ENCODE data around the gene KATNBL1. TPM values are rescaled to one million over a fixed set of nuclear protein-coding genes. Genes with fewer than 3 reads are reported as not detected.
A peak's percentile ranks its signal among the peaks of the same experiment; 100 is the strongest.

KATNBL1 gene
- total RNA-seq (ENCODE audit: low replicate concordance) = 51.8 and 63.9 TPM in 2 replicates
- long read RNA-seq, transcript KATNBL1-201 (10 exons, 2,723 nt) = major isoform, 129 of 220 reads
- long read RNA-seq, transcript KATNBL1-214 (5 exons, 924 nt) = minor isoform, 11 of 220 reads
- long read RNA-seq, partial matches to known transcripts = 21 of 220 reads
- long read RNA-seq, other reads (novel, unspliced or antisense) = 54 of 220 reads

- H3K4me1 Mint-ChIP-seq (ENCODE audit: unreplicated experiment) = peaks cover 8% of the 10 kb centered on the region
Measured at GRCh38 chr15:34209421-34210282, at the start of gene KATNBL1. Gene KATNBL1 (minus strand): TSS chr15:34210096. CDS start chr15:34163676, 46,420 bp downstream.

GRCh38 chr15:34259566-34259965 is 49.7 kb upstream of the KATNBL1 start:
- Mint-ChIP-seq H3K4me3 (no peak overlapping the region), H3K4me1 (ENCODE audit: unreplicated experiment) (no peaks in the 10 kb centered on the region), H3K27me3 (no peaks in the 10 kb centered on the region)

More at GRCh38 chr15:34209421-34210282, at the start of gene KATNBL1:
- peaks cover 15% of the 10 kb centered on the region for H3K36me3 Mint-ChIP-seq
- TF ChIP-seq, protein P1, sequence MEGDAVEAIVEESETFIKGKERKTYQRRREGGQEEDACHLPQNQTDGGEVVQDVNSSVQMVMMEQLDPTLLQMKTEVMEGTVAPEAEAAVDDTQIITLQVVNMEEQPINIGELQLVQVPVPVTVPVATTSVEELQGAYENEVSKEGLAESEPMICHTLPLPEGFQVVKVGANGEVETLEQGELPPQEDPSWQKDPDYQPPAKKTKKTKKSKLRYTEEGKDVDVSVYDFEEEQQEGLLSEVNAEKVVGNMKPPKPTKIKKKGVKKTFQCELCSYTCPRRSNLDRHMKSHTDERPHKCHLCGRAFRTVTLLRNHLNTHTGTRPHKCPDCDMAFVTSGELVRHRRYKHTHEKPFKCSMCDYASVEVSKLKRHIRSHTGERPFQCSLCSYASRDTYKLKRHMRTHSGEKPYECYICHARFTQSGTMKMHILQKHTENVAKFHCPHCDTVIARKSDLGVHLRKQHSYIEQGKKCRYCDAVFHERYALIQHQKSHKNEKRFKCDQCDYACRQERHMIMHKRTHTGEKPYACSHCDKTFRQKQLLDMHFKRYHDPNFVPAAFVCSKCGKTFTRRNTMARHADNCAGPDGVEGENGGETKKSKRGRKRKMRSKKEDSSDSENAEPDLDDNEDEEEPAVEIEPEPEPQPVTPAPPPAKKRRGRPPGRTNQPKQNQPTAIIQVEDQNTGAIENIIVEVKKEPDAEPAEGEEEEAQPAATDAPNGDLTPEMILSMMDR (conservative IDR thresholded peaks at IDR 0.05) = peak; percentile 97
- peaks cover 17% of the 10 kb centered on the region for H3K27me3 Mint-ChIP-seq
- peak; percentile 97 for DNase-seq (ENCODE audit: extremely low spot score, unreplicated experiment)
- no peaks in the 10 kb centered on the region for H3K9me3 Mint-ChIP-seq
- H3K27ac Mint-ChIP-seq = peak within 1 kb of the TSS; percentile 94
- peak within 1 kb of the TSS; percentile 88 for H3K4me3 Mint-ChIP-seq

DNA sequence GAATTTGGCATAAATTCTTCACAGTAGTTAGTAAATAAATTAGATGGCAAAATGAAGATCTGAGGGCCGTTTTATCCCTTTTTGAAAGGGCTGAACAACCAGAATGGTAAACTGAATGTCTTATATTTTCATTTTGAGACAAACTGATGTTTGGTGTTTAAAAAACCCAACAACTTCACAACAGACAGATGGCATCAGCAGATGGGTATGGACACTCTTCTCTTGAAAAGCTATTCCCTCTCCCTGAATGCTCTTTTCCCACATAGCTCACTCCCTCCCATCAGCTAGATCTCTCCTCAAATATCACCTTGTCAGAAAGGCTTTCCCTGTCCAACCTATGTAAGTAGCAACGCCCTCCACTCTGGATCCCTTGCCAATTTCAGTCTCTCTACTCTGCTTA is 48.3 kb upstream of the KATNBL1 start:
- no peaks in the 10 kb centered on the region for H3K4me1 Mint-ChIP-seq (ENCODE audit: unreplicated experiment)
- no peaks in the 10 kb centered on the region for H3K27me3 Mint-ChIP-seq
- peaks cover 4% of the 10 kb centered on the region for H3K36me3 Mint-ChIP-seq
- no peak for DNase-seq (ENCODE audit: extremely low spot score, unreplicated experiment)
- TF ChIP-seq, protein P1 (conservative IDR thresholded peaks at IDR 0.05) = no peak
- H3K9me3 Mint-ChIP-seq = no peaks in the 10 kb centered on the region
- H3K27ac Mint-ChIP-seq = no peak overlapping the region
- no peak overlapping the region for H3K4me3 Mint-ChIP-seq

More at GRCh38 chr15:34259566-34259965, 49.7 kb upstream of the KATNBL1 start:
- TF ChIP-seq, protein P1 (conservative IDR thresholded peaks at IDR 0.05) = no peak
- DNase-seq (ENCODE audit: extremely low spot score, unreplicated experiment) = no peak
- Mint-ChIP-seq H3K36me3 (peaks cover 4% of the 10 kb centered on the region), H3K27ac (no peak overlapping the region), H3K9me3 (no peaks in the 10 kb centered on the region)

- no peak for DNase-seq (ENCODE audit: extremely low spot score, unreplicated experiment)
- no peak overlapping the region for H3K27ac Mint-ChIP-seq
- H3K36me3 Mint-ChIP-seq = no peaks in the 10 kb centered on the region
- no peaks in the 10 kb centered on the region for H3K27me3 Mint-ChIP-seq
- no peaks in the 10 kb centered on the region for H3K9me3 Mint-ChIP-seq
- H3K4me3 Mint-ChIP-seq = no peak overlapping the region
- H3K4me1 Mint-ChIP-seq (ENCODE audit: unreplicated experiment) = no peaks in the 10 kb centered on the region
- TF ChIP-seq, protein P1 (conservative IDR thresholded peaks at IDR 0.05) = no peak
Measured at GRCh38 chr15:34252545-34252944, 42.6 kb upstream of the KATNBL1 start.

DNA sequence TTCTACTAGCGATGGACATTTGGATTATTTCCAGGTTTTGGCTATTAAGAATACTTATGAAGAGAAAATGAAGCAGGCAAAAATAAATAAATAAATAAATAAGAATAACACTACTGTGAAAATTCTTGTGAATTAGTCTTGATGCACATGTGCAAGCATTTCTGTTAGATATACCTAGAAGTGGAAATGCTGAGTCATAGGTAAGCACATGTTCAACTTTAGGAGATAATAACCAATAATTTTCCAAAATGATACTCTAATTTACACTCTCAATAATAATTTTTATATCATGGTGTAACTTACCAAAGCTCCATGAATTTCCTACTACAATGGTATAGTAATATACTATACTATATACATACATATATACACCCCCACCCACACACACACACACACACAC is 38.3 kb upstream of the KATNBL1 start:
- Mint-ChIP-seq H3K4me1 (ENCODE audit: unreplicated experiment) (no peaks in the 10 kb centered on the region), H3K4me3 (no peak overlapping the region), H3K9me3 (no peaks in the 10 kb centered on the region), H3K27me3 (no peaks in the 10 kb centered on the region), H3K36me3 (no peaks in the 10 kb centered on the region), H3K27ac (no peak overlapping the region)
- no peak for DNase-seq (ENCODE audit: extremely low spot score, unreplicated experiment)
- TF ChIP-seq, protein P1 (conservative IDR thresholded peaks at IDR 0.05) = no peak

Measured in type B pancreatic cell (in vitro differentiated cells).